Fibroblast of pulmonary artery (primary cell): ENCODE results near the gene NAPA.

Experiments used
- DNase-seq: peaks from one replicate; pipeline ENCODE4 v3.0.0-alpha.2; 2010; ENCODE audit warnings: low read depth
- H3K4me3 ChIP-seq: replicated peaks from 2 replicates; pipeline ENCODE4 v1.5.1; 2011; ENCODE audit warnings: low read depth, mild to moderate bottlenecking, control low read depth, low read length, moderate library complexity
- TF ChIP-seq, protein P1 (sequence below): IDR thresholded peaks from 2 replicates; pipeline ENCODE4 v1.5.1; 2011; ENCODE audit warnings: mild to moderate bottlenecking, control low read depth, low read length, inconsistent platforms; ENCODE audit errors: missing control alignments

NAPA gene

DNA sequence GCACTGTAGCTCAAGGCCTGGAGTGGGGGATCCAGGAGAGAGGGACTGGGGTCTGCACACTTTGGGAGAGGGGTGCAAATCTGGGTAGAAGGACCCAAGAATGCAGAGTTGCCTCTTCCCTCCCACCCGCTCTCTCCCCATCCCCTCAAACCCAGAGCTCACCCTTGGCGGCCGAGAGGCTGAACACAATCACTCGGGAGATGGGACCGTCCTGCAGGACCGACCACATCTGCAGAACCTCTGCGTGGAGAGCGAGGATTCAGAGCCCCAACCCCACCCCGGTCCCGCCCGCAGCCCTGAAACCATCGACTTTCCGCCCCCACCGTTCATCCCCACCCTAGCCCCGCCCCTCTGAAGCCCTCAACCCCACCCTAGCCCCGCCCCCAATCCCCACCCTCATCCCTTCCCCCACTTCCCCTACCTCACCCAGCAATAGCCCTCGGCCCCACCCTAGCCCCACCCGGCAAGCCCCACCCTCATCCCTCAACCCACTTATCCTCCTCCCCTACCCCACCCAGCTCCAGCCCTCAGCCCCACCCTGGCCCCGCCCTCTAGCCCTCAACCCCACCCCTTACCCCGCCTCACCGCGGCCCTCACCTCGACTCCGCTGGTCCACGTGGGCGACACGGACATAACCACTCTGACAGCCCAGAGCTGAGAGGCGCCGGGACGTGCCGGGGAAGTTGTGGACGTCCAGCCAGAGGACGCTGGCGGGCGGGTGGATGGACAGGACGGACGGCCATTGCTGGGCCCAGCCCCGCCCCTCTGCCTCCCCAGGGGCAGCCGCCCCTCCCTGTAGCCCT, 35.0 kb downstream of the NAPA start:
- TF ChIP-seq, protein P1, sequence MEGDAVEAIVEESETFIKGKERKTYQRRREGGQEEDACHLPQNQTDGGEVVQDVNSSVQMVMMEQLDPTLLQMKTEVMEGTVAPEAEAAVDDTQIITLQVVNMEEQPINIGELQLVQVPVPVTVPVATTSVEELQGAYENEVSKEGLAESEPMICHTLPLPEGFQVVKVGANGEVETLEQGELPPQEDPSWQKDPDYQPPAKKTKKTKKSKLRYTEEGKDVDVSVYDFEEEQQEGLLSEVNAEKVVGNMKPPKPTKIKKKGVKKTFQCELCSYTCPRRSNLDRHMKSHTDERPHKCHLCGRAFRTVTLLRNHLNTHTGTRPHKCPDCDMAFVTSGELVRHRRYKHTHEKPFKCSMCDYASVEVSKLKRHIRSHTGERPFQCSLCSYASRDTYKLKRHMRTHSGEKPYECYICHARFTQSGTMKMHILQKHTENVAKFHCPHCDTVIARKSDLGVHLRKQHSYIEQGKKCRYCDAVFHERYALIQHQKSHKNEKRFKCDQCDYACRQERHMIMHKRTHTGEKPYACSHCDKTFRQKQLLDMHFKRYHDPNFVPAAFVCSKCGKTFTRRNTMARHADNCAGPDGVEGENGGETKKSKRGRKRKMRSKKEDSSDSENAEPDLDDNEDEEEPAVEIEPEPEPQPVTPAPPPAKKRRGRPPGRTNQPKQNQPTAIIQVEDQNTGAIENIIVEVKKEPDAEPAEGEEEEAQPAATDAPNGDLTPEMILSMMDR: no peak
- DNase-seq: no peak
- no peak overlapping the region for H3K4me3 ChIP-seq

DNA sequence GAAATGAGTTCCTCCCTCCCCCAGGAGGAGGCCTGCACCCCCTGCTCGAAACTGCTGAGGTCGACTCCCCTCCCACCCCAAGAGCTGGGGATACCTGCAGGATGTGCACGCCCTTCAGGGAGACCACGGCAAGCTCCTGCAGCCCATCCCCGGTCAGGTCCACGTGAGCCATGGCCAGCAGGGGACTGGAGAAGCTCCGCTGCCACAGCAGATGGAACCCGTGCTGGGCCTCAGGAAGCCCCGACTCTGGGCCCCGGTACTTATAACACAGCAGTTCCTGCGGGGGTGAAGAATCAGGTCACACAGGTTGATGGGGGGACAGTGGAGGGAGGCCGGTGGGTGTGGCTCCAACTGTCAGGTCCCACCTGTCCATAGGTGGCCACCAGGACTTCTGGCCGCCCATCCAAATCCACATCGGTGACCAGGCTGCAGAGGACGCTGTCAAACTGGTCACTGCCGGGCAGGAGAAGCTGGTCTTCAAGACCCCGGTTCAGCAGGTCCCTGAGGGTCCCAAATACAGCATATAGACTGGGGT, 38.4 kb downstream of the NAPA start:
- TF ChIP-seq, protein P1: no peak
- no peak overlapping the region for H3K4me3 ChIP-seq
- no peak for DNase-seq

DNA sequence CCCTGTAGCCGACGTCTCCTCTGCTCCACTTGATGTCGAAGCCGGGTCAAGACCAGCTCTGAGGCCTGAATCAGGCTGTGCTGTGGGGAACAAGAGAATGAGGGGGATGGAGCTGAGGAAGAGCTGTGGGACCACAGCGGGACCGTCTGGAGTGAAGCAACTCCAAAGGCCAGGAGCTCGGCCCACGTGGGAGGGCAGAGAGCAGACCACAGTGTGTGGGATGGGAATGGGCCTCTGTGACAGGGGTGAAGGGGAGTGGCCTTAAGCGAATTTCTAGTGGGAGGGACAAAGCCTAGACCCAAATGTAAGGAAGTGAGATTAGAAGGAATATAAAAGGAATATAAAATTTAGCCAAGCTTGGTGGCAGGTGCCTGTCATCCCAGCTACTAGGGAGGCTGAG, 39.4 kb downstream of the NAPA start:
- no peak for DNase-seq
- H3K4me3 ChIP-seq: no peak overlapping the region
- TF ChIP-seq, protein P1: no peak

DNA sequence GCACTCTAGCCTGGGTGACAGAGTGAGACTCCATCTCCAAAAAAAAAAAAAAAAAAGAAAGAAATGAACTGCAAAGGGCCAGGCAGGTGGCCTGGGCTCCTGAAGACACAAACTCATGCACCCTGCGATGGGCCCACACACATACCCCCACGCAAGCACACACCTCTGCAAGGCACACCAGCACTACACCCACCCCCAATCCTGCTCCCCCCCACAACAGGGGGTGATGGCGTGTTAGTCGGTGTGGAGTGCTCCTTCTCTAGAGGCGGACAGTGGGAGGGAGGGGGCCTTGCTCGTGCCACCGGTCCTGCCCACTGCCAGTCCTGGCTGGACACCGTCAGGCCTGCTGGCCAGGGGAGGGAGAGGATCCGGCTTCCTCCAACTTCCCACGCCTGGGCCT, 41.5 kb downstream of the NAPA start:
- DNase-seq: no peak
- H3K4me3 ChIP-seq: no peak overlapping the region
- TF ChIP-seq, protein P1: no peak

DNA sequence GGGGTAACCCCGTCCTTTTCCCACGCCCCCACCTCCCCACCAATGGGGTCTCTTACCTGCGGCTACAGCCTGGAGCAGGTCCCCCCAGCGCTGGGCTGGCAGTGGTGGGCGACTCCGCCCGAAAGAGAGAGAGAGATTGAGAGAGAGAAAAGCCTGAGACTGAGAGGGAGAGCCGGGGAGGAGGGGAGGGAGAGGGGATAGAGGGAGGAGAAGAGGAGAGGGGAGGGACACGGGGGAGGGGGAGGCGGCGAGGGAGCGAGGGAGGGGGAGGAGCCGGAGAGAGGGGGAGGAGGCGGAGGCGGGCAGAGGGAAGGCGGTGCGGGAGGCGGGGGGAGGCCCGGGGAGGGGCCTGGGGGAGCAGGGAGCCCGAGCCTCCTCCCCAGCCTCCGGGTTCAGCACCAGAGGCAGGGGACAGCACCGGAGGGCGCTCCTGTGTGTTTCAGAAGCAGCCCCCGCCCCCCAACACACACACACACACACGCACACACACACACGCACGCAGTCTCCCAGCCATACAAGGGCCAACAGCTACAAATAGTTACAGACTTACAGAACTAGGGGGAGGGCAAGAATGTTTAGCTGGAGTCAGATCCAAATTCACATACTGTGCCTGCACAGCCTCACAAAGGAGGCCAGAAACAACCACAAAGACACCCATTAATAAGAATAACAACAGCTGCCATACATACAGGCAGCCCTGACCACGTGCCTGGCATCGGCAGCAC, 43.0 kb downstream of the NAPA start, which contains the start of gene SLC8A2:
SLC8A2 (minus strand) TSS at position 161 of the 725 bp plus-strand sequence. CDS start 5,490 bp downstream, outside the sequence.
- no peak within 1 kb of the TSS for H3K4me3 ChIP-seq
- DNase-seq: peak; percentile 79
- TF ChIP-seq, protein P1: no peak

DNA sequence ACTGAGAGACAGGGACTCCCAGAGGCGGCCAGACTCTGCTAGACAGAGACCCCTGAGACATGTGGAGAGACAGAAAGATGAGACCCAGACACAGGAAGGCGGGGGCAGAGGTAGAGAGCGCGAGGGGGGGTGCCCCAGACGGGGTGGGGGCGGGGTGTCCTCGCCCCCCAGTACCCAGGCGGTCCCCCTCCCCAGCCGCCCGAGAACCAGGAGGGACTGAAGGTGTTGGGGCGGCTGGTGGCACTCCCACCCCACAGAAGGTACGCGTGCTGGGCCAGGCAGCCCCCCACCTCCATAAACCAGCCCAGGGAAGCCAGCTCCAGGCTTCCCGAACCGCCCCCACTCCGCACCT, 43.5 kb downstream of the NAPA start:
- TF ChIP-seq, protein P1: no peak
- H3K4me3 ChIP-seq: no peak overlapping the region

More for the DNA sequence above, 43.5 kb downstream of the NAPA start:
- DNase-seq: no peak
